GM21360 (cell line): ENCODE results near the gene SDF4.

Experiments
- ATAC-seq: cut with Tn5 transposase; IDR thresholded peaks from one replicate; pipeline ENCODE4 v1.9.1; 2021; ENCODE audit warnings: mild to moderate bottlenecking, moderate library complexity; ENCODE audit not compliant: unreplicated experiment

Gene SDF4

DNA sequence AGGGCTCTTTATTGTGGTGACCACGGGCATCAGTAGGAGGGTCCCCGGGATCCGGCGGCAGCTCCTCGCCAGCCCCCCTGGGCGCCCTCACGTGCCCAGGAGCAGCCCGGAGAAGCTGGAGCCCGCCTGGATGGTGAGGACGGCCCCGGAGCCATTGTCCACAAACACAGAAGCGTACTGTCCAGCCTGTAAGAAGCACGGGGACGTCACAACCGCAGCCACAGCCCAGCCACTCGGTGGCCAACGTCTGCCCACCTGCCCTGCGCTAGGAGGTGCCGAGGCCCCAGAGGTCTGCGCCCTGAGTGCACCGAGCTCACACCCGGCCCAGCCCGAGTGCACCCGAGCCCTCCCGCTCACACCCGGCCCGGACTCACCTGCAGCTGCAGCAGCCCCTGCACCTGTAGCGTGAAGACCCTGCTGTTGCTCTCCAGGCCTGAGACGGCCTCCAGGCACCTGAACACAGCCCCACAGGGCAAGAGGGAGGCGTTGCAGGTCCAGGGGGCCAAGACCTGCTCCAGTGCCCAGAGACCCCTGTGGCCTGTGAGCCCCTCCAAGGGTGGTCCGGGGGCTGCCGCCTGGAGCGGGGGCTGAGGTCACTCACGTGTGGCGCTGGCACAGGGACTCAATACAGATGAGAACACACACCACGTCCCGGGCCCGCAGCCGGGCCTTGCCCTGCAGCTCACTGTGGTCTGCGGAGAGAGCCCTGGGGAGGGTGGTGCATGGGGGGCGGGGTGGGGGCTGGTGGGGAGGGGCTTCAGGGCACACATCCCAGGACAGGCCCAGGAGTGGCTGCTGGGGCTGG, 10.9 kb upstream of the SDF4 start:
- ATAC-seq: no peak

DNA sequence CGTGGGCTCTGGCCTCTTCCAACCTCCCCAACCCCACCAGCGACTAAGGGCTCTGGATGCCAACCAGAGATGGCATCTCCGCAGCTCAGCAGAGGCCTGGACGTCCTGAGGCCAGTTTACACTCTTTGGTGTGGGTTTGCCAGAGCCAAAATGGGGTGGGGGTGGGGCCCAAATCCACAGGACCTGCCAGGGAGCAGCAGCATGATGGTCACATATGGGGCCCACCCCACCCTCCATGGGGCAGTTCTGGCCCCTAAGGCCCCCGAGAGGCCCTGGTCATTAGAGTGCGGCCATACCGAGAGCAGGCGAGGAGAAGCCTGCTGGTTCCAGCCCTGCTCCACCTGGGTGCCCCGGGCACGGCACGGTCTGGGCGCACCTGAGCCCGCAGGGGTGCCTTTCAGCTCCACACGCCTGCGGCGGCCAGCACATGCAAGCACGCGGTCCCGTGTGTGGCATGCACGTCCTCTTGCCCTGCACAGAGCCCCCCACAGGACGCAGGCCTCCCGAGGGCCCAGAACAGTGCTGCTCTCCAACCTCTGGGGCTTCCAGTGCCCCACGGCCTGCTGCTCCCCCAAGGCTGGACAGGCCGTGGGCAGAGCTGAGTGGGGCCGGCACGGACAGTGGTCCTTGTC, 9.9 kb upstream of the SDF4 start:
- no peak for ATAC-seq

DNA sequence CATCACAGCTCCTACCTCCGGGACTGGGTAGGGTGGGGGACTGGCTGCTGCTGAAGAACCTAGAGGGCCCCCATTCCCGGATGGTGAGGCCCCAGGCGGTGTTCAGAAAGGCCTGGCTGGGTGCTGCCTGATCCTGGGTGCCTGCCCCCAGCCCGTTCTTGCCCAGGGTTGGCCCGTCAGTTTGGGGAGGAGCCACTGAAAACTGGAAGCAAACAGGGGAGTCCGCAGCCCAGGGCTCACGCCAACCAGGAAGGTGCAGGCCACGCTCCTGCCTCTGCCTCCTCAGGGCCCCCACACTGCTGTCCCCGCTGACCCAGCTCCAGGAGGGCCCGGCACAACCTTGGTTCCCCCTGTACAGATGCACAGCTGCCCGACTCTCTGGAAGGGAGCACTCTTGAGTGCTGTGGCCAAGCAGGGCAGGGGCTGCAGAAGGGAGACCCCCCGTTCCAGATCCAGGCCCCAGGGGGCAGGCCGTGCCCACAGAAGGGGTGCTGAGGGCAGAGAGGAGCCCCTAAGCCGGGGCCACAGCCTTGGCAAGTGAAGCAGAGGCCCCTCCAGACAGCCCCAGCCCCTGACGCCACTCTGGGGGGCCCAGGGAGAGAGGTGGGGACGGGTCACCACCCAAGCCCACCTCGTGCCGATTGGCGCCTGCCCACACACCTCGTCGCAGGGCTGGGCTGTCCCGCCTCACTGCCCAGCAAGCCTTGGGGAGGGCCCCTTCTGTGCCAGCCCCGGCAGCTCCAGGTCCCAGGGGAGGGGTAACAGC, 9.2 kb upstream of the SDF4 start:
- no peak for ATAC-seq

DNA sequence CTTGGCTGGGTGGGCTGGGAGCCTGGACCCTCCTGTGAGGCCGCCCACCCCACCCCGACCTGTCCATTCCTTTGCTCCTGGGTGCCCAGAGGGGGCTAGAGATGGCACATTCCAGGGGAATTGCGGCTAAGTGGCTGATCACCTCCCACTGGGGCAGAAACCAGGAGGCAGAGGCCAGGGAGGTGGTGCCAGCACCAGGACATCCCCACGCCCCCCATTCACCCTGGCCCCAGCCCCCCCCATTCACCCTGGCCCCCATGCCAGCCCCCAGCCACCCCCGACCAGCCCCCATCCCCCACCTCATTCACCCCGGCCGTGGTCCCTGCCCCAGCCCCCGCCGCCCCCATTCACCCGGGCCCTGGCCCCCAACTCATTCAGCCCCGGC, 8.5 kb upstream of the SDF4 start:
- no peak for ATAC-seq

DNA sequence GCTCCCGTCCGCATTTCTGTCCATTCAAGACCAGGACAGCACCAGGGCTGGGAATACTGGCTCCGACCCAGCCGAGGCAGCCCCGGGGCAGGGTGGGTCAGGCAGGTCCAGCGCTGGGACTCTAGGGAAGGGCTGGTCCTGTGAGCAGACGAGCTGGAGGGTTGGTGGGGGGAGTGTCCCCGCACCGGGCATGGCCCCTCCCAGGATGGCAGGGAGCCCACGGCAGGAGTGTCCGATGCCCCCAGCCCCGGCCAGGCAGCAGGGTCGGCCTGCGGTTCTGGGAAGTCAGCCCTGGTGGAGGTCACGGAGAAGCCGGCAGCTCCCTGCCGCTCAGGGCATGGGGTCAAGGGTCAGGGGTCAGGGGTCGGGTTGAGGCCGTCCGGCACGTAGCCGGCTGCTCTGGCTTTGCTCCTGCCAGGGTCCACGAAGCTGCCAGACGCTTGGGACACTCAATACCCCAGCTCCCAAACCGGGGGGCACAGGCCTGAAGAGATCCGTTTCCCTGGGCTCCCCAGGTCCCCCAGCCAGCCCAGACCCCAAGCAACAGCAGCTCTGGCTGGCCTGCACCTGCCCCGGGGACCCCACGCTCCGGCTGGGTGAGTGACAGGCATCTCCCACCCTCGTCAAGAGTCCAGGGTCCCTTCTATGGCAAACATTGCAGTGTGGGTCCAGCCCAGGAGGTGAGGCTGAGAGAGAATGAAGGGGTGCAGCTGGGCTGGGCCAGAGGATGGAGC, 8.0 kb upstream of the SDF4 start:
- no peak for ATAC-seq

DNA sequence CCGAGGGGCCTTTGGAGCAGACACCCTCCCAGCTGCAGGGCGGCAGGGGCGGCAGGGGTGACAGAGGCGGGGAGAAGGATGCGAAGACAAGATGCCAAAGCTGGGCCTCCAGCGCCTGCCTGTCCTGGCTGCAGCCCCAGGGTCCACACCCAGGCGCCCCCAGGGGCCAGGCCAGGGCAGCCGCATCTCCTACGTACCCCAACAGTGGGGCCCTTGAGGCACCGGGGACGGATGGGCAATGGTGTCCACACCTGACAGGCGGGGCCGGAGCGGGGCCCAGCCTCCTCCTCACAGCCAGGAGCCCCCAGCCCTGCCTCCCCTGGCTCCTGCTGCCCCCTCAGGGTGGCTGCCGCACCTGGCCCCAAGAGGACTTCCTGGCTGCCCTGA, 7.4 kb upstream of the SDF4 start:
- ATAC-seq: no peak

DNA sequence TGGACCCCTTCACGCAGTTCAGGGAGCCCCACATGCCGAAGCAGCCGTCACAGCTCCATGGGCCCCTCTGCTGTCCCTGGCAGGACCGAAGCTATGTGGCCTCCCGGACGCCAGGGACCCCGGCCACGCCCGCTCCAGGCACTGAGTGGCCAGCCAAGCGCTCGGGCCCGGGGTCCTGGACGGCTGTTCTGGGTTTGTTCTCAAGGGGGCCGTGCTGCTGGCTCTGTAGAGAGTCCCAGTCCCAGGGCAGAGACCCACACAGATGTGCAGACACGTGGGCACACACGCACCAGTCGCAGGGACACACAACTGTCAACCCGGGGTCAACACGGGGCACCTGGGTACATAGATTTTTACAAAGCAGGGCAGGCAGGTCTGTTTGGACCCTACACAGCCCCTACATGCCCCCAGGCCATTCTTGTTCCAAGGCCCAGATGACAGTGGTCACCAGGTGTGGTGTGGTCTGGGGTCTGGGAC, 6.9 kb upstream of the SDF4 start:
- ATAC-seq: no peak

DNA sequence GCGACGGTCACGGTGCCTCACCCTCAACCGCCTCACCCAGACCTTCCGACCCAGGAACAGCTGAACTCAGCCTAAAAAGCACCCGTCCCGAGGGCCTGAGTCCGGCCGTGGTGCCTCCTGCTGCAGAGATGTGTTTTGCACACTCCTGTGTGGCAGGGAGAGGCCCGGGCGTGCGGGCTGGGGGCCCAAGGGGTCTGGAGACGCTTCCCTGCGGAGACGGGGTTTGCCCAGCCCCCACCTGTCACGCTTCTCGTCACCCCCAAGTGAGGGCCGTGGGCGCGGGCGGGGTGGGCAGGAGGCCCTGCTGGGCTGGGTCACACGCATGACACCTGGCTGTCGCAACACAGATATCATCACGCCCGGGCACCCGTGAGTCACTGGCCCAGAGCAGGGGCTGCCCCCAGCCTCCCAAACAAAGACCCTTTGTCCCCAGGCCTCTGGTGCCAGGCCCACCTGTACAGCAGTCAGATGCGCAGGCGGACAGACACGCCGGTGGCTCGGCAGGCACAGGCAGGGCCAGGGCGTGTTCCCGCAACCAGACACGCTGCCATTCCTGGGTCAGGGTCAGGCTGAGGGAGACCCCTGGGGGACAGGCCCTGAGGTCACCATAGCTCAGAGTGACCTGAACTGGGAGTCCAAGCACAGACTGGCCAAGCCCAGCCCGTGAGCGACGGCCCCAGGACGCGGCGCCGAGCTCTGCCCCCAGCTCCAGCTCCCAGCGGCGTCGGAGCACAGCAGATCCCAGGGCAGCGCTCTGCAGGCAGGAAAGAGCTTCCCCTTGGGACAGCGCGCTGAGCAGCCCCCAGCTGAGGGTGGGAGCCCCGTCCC, 6.3 kb upstream of the SDF4 start:
- no peak for ATAC-seq

DNA sequence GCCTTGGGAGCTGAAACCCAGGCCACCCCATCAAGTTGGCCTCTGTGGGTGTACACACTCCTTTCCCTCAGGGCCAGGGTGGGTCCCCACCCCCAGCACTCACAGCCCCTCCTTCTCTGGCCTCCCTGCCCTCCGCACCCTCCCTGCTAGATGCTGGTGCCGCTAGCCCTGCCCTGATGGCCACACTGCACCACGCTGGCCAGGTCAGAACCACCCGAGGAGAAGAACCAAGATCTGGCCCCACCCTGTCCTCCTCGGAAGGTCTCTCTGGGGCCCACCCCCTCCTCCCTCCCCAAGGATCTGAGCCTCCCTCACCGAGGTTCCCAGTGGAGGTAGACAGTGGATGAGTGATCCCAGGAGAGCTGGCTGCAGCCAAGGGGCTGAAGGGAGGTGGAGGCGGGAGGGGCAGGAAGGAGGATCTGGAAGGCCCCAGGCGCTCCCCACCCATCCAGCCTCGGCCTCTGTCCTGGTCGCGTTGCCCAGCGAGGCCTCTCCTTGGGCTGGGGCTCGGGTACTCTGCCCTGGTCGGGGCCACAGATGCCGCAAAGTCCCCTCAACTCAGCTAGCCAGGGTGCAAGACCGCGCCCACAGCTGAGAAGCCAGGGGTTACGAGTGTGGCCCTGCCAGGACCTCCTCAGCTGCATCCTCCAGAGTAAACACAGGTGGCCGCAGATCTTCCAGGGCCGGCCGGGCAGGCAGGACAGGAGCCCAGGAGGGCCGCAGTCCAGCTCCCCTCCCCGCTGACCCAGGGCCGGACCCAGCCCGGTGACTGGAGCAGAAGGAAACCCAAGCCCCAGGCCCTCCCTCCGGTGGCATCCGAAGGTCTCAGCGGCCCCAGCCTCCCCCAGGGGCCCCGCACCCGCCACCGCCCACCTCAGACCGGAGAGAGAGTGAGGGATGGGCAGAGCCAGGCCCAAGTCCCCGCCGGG, 5.4 kb upstream of the SDF4 start:
- ATAC-seq: no peak

DNA sequence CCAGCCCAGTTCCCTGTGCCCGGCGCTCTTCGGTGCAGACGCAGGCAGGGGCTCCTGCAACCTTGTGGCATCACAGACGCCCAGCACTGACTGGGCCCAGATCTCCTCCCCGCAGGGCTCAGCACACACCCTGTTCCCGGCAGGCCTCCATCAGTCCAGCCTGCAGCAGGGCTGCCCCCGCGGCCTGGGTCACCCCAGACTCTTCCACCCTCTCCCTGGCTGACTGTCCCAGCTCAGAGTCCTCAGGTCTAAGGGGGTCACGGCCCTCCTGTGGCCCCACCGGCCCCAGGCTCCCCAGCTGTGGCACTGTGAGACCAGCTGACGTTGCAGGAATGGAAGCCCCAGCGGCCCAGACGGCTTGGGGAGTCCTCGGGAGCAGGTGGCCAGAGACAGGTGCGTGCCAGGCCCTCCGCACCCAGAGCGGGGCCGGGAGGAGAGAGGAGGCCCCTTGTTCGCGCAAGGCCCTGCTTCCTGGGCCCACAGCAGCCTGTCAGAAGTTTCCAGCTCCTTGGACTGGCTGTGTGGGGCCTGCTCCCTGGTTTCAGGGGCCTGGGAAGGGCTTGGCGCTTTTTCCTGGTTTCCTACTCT, 4.5 kb upstream of the SDF4 start:
- ATAC-seq: no peak

DNA sequence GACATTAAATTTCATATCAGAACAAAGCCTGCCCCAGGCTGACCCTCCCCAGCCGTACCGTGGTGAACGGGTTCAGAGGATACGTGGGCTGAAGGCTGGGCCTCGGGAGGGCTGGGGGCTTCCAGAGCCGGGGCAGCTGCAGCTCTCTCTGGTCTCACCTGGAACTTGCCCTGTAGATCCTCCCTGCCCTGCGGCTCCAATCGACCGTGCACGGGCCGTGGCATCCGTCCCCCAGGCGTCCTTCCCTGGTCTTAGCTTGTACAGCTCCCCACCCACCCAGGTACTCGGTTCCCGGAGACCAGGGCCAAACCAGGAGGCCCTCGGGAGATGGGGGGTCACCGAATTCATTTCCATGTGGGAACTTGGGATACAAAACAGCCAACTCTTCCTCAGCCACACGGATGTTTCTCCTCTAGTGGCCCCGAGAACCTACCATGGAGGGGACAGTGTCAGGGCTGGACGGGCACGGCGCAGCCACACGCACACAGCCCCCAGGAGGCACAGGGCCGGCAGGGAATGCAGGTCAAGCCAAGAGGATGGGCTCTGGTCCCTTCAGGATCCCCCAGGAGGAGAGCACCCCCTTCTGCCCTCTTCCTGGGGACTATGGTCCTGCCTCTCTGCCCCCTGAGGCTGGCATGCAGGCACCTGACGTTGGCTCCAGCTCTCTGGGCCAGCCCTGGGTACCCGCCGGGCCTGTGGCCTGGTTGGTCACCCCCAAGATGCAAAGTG, 3.4 kb upstream of the SDF4 start:
- no peak for ATAC-seq

DNA sequence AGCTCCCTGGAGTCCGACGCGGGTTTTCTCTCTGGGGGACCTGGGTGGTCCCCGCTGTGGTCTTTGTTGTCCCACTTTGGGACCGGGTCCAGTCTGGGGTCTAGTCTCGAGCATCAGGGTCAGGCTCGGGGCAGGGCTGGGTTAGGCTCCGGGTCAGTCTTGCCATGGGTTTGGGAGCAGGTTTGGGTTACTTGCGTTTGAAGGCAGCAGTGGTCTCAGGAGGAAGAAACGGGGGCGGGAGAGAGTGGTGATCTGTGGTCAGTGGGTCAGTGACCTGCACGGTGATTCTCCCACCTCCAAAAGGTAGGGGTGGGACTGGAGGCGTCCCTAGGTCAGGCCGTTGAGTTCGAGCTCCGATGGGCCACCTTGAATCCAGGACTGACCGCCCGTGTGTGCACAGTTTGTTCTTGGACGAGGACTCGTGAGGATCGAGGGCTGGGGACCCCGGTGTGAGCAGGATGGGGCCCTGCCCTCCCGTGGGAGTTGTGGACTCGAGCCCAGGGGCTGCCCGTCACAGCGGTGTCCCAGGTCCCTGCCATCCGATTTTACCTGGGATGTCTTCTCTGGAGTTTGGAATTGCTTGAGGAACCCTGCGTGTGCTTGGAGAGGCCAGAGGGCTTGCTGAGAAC, 2.5 kb upstream of the SDF4 start:
- ATAC-seq: no peak

DNA sequence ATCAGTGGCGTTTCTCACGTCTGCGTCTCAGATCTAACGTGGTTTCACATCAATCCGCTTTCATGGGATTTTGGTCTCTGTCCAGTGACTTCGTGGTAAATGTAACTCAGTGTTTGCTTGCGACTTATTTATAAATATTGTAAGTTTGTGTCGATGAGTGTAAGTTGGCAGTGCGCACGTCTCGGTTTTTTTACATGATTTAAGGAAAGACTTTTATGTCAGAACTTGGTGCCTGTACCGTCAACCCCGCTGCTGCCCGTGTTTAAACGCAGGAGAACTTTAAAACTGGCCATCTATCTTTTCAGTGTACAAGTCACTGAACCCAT, 1.7 kb upstream of the SDF4 start:
- no peak for ATAC-seq

DNA sequence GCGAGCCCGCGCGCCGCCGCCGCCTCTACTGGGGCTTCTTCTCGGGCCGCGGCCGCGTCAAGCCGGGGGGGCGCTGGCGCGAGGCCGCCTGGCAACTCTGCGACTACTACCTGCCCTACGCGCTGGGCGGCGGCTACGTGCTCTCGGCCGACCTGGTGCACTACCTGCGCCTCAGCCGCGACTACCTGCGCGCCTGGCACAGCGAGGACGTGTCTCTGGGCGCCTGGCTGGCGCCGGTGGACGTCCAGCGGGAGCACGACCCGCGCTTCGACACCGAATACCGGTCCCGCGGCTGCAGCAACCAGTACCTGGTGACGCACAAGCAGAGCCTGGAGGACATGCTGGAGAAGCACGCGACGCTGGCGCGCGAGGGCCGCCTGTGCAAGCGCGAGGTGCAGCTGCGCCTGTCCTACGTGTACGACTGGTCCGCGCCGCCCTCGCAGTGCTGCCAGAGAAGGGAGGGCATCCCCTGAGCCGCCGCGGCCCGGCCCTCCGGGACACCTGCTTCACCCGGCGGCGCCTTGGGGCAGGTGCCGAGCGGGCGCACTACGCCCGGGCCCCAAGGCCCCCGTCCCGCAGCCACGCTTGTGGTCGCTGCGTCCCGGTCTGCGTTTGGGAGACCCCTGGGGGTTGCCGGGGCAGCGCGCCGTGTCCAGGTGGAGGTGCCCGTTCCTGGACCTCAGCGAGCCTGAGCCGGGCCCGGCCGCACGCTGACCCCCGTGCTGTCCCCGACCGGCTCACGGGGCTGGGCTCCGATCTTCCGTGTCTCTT, 1.2 kb upstream of the SDF4 start:
- no peak for ATAC-seq

DNA sequence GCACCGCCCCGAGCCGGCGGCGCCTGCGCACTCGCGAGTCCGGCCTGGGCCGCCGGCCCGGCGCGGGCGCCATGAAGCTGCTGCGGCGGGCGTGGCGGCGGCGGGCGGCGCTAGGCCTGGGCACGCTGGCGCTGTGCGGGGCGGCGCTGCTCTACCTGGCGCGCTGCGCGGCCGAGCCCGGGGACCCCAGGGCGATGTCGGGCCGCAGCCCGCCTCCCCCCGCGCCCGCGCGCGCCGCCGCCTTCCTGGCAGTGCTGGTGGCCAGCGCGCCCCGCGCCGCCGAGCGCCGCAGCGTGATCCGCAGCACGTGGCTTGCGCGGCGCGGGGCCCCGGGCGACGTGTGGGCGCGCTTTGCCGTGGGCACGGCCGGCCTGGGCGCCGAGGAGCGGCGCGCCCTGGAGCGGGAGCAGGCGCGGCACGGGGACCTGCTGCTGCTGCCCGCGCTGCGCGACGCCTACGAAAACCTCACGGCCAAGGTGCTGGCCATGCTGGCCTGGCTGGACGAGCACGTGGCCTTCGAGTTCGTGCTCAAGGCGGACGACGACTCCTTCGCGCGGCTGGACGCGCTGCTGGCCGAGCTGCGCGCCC, 501 bp upstream of the SDF4 start, which contains the start of gene B3GALT6:
Gene B3GALT6, plus strand, starts transcription at position 30 of the 588 bp plus-strand sequence. Its CDS starts 42 bp downstream, at position 72.
- no peak for ATAC-seq

DNA sequence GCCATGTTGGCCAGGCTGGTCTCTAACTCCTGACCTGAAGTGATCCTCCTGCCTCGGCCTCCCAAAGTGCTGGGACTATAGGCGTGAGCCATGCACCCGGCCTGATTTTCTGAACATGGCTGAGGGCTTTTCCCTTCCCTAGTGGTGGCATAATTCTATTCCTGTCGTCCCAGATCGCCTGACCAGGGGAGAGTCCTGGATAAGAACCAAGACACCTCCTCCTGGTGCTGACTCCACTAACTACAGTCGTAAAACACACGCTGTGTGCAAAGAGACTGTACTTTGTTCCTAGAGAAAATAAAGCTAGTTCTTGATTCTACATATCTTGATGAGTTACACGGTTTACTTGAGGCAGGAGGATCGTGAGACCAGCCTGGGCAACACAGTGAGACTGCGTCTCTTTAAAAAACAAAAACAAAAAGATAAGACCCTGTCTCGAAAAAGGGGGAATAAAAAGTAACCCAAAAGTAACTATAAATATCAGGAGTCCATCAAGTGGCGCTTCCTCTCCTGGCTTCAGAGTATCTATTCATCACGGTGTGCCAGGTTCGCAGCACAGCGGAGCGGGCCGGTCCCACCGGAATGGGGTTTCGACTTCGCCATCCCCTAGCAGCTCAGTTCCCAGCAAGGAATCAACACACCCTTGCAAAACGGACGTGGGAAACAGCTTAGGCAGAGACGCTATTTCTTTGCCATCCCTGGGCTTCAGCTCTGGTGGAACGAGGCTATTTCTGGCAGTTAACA, 973 bp downstream of the SDF4 start:
- ATAC-seq: no peak
